Testis (tissue), 2 donors: Measurements from ENCODE around the gene CSNK2A2.

ENCODE experiments used
- CTCF ChIP-seq, 3 experiments: fragments of 450-650 bp in 2 of 3; fragments of 200-600 bp in 1 of 3; sonication (generic) in 1 of 3; IDR thresholded peaks; one replicate each; pipeline ENCODE4 v1.5.1; 2016 to 2019; ENCODE audit warnings: antibody characterized with exemption in 3 of 3, mild to moderate bottlenecking in 2 of 3, moderate library complexity in 1 of 3
- POLR2A ChIP-seq: fragments of 450-650 bp; IDR thresholded peaks from one replicate; pipeline ENCODE4 v1.6.1; 2017; ENCODE audit warnings: antibody characterized with exemption, mild to moderate bottlenecking, moderate library complexity

GRCh38 chr16:58196898-58197313 lies 1.0 kb downstream of the CSNK2A2 start:
- no peak for TF ChIP-seq POLR2A
- TF ChIP-seq CTCF (IDR thresholded peaks at IDR 0.05), result no peak
